H1 (cell line): ENCODE data around the gene COQ9. TPM values are rescaled to one million over a fixed set of nuclear protein-coding genes. Genes with fewer than 3 reads are reported as not detected.
A peak's percentile ranks its signal among the peaks of the same experiment; 100 is the strongest.

Source experiments
- CTCF ChIA-PET: fragments of 300-600 bp; sonication (Branson Sonifier 250); formaldehyde crosslinking; loops from one replicate; lab custom pipeline; 2021; ENCODE audit not compliant: partially characterized antibody; lab: Charles Lee
- POLR2A ChIA-PET: fragments of 300-600 bp; sonication (Branson Sonifier 250); formaldehyde crosslinking; loops from one replicate; lab custom pipeline; 2021; ENCODE audit warnings: inconsistent platforms; ENCODE audit not compliant: partially characterized antibody; lab: Charles Lee
- DNase-seq, 2 experiments: peaks; one replicate each; pipeline versions ENCODE4 v3.0.0 to v3.0.0-alpha.2; 2010 to 2022; ENCODE audit warnings: low spot score in 2 of 2, low read depth in 1 of 2, mixed read lengths in 1 of 2
- FAIRE-seq: peaks from 2 replicates; lab custom pipeline; 2011; peaks lifted over from hg19 to GRCh38; lab: Jason Lieb, UNC
- H2AFZ ChIP-seq: 2 replicates; pipeline ENCODE4 v1.8.1; 2012; ENCODE audit warnings: low read length, inconsistent platforms
- H2AK5ac ChIP-seq: 2 replicates; pipeline ENCODE4 v1.6.1; 2013; ENCODE audit warnings: low read depth, low read length
- H2BK120ac ChIP-seq: replicated peaks from 2 replicates; pipeline ENCODE3; 2013; ENCODE audit warnings: low read depth, low read length, inconsistent platforms
- H2BK12ac ChIP-seq: 2 replicates; pipeline ENCODE4 v1.6.1; 2013; ENCODE audit warnings: low read depth, low read length
- H2BK15ac ChIP-seq: 2 replicates; pipeline ENCODE4 v1.6.1; 2013; ENCODE audit warnings: low read length
- H2BK20ac ChIP-seq: 2 replicates; pipeline ENCODE4 v1.6.1; 2013; ENCODE audit warnings: low read length
- H2BK5ac ChIP-seq: 2 replicates; pipeline ENCODE4 v1.6.1; 2013; ENCODE audit warnings: low read depth, low read length
- H3K14ac ChIP-seq: 2 replicates; pipeline ENCODE4 v1.6.1; 2013; ENCODE audit warnings: inconsistent platforms; ENCODE audit not compliant: insufficient read length
- H3K18ac ChIP-seq: 2 replicates; pipeline ENCODE4 v1.6.1; 2013; ENCODE audit warnings: low read length; ENCODE audit errors: extremely low read depth
- H3K23ac ChIP-seq: 2 replicates; pipeline ENCODE4 v1.6.1; 2013; ENCODE audit warnings: inconsistent platforms; ENCODE audit not compliant: insufficient read length
- H3K23me2 ChIP-seq: 2 replicates; pipeline ENCODE4 v1.6.1; 2013; ENCODE audit warnings: low read depth, low read length
- H3K27ac ChIP-seq: 2 replicates; pipeline ENCODE4 v1.6.1; 2011; ENCODE audit warnings: low read depth, low read length, inconsistent platforms
- H3K27me3 ChIP-seq, 4 experiments: replicated peaks in 1 of 4; 1 replicate in 1 of 4; 2 replicates in 3 of 4; pipeline versions ENCODE4 v1.6.1 to v1.8.1; 2011 to 2013; ENCODE audit warnings: low read length in 3 of 4, mild to moderate bottlenecking in 3 of 4, inconsistent platforms in 2 of 4, mixed read lengths in 2 of 4, moderate library complexity in 1 of 4; ENCODE audit not compliant: control insufficient read depth in 3 of 4, insufficient read depth in 3 of 4; ENCODE audit errors: extremely low read depth in 1 of 4
- H3K36me3 ChIP-seq, 4 experiments: 2 replicates each; pipeline versions ENCODE4 v1.6.1 to v1.8.1; 2011 to 2013; ENCODE audit warnings: mild to moderate bottlenecking in 4 of 4, low read length in 3 of 4, moderate library complexity in 2 of 4, control low read depth in 1 of 4, inconsistent platforms in 1 of 4; ENCODE audit not compliant: insufficient read depth in 4 of 4, control insufficient read depth in 2 of 4
- H3K4ac ChIP-seq: replicated peaks from 2 replicates; pipeline ENCODE3; 2013; ENCODE audit warnings: low read length, low read depth, mixed read lengths, inconsistent platforms; ENCODE audit not compliant: insufficient read length
- H3K4me1 ChIP-seq, 4 experiments: replicated peaks in 1 of 4; 1 replicate in 1 of 4; 2 replicates in 3 of 4; pipeline versions ENCODE4 v1.6.1 to v1.8.1; 2011 to 2013; ENCODE audit warnings: low read length in 3 of 4, inconsistent platforms in 2 of 4, mixed read lengths in 1 of 4; ENCODE audit not compliant: insufficient read depth in 4 of 4, control insufficient read depth in 3 of 4
- H3K4me2 ChIP-seq, 2 experiments: 2 replicates each; pipeline versions ENCODE4 v1.6.1 to v1.8.1; 2011 to 2013; ENCODE audit warnings: low read depth in 2 of 2, low read length in 2 of 2, control low read depth in 1 of 2, inconsistent platforms in 1 of 2, mild to moderate bottlenecking in 1 of 2; ENCODE audit not compliant: insufficient read depth in 1 of 2
- H3K4me3 ChIP-seq, 4 experiments: fragments of 200-600, 300-600 bp in 1 of 4; sonication (generic), shearing (Covaris generic), sonication (Bioruptor Twin) in 1 of 4; 2 replicates each; pipeline versions ENCODE4 v1.5.1 to v1.8.1; 2011 to 2016; ENCODE audit warnings: low read length in 4 of 4, low read depth in 3 of 4, control low read depth in 2 of 4, inconsistent platforms in 2 of 4, mild to moderate bottlenecking in 2 of 4, mixed read lengths in 1 of 4, moderate library complexity in 1 of 4; ENCODE audit not compliant: insufficient read depth in 2 of 4; ENCODE audit errors: extremely low read depth in 1 of 4
- H3K56ac ChIP-seq: replicated peaks from 2 replicates; pipeline ENCODE3; 2013; ENCODE audit warnings: low read depth, mild to moderate bottlenecking, mixed read lengths, low read length, inconsistent platforms; ENCODE audit not compliant: insufficient read length
- H3K79me1 ChIP-seq: 2 replicates; pipeline ENCODE4 v1.6.1; 2013; ENCODE audit warnings: low read depth, low read length, control low read depth
- H3K79me2 ChIP-seq, 2 experiments: 2 replicates each; pipeline versions ENCODE4 v1.6.1 to v1.8.1; 2012 to 2013; ENCODE audit warnings: low read length in 2 of 2, mild to moderate bottlenecking in 2 of 2, inconsistent platforms in 1 of 2; ENCODE audit not compliant: insufficient read depth in 2 of 2, control insufficient read depth in 1 of 2
- H3K9ac ChIP-seq, 4 experiments: replicated peaks in 1 of 4; 1 replicate in 1 of 4; 2 replicates in 3 of 4; pipeline versions ENCODE4 v1.6.1 to v1.8.1; 2011 to 2013; ENCODE audit warnings: low read depth in 3 of 4, low read length in 3 of 4, control low read depth in 2 of 4, mild to moderate bottlenecking in 2 of 4, moderate library complexity in 2 of 4, inconsistent platforms in 1 of 4; ENCODE audit errors: extremely low read depth in 1 of 4
- H3K9me3 ChIP-seq, 2 experiments: 2 replicates each; pipeline versions ENCODE4 v1.6.1 to v1.8.1; 2012 to 2013; ENCODE audit warnings: mild to moderate bottlenecking in 2 of 2, moderate library complexity in 2 of 2, control low read depth in 1 of 2, inconsistent platforms in 1 of 2, low read depth in 1 of 2, low read length in 1 of 2, mixed read lengths in 1 of 2; ENCODE audit not compliant: insufficient read depth in 2 of 2
- H4K20me1 ChIP-seq, 2 experiments: replicated peaks in 1 of 2; 2 replicates each; pipeline versions ENCODE3 to v1.8.1; 2011 to 2013; ENCODE audit warnings: inconsistent platforms in 2 of 2, low read length in 2 of 2, mild to moderate bottlenecking in 1 of 2; ENCODE audit not compliant: insufficient read depth in 2 of 2, control insufficient read depth in 1 of 2
- H4K5ac ChIP-seq: 2 replicates; pipeline ENCODE4 v1.6.1; 2013; ENCODE audit warnings: low read length, low read depth, mixed read lengths, inconsistent platforms; ENCODE audit not compliant: insufficient read length
- H4K8ac ChIP-seq: 2 replicates; pipeline ENCODE4 v1.8.0; 2013; ENCODE audit warnings: mild to moderate bottlenecking, moderate library complexity, low read length, inconsistent platforms; ENCODE audit not compliant: insufficient read depth; ENCODE audit errors: extremely low read depth
- H4K91ac ChIP-seq: replicated peaks from 2 replicates; pipeline ENCODE3; 2013; ENCODE audit warnings: low read length, mixed read lengths, inconsistent platforms; ENCODE audit not compliant: insufficient read length
- CBX5 ChIP-seq: fragments of 300-800, 300-1000 bp; sonication (generic); IDR thresholded peaks from 2 replicates; pipeline ENCODE4 v1.7.1; 2016; ENCODE audit warnings: antibody characterized with exemption, low read length, low read depth
- HDAC2 ChIP-seq, 2 experiments: fragments of 300-600 bp in 1 of 2; sonication (generic) in 1 of 2; IDR thresholded peaks; 2 replicates each; pipeline ENCODE4 v1.6.1; 2011 to 2012; ENCODE audit warnings: low read depth in 2 of 2, low read length in 2 of 2, mild to moderate bottlenecking in 2 of 2, moderate library complexity in 2 of 2, borderline replicate concordance in 1 of 2, inconsistent platforms in 1 of 2
- KDM4A ChIP-seq: IDR thresholded peaks from one replicate; pipeline ENCODE4 v1.7.1; 2012; ENCODE audit warnings: low read depth, mild to moderate bottlenecking, moderate library complexity, low read length, inconsistent platforms; ENCODE audit not compliant: severe bottlenecking
- MAX ChIP-seq: IDR thresholded peaks from 2 replicates; pipeline ENCODE4 v1.6.1; 2012; ENCODE audit warnings: inconsistent platforms
- PHF8 ChIP-seq: fragments of 200-600 bp; sonication (generic); conservative IDR thresholded peaks from 2 replicates; pipeline ENCODE4 v1.7.1; 2012; ENCODE audit warnings: low read depth, mild to moderate bottlenecking, inconsistent platforms, low read length, moderate library complexity
- POLR2A ChIP-seq, 2 experiments: IDR thresholded peaks; 1 replicate in 1 of 2; 2 replicates in 1 of 2; pipeline ENCODE4 v1.6.1; 2011; ENCODE audit warnings: low read depth in 2 of 2, low read length in 2 of 2, mild to moderate bottlenecking in 2 of 2; ENCODE audit errors: control extremely low read depth in 1 of 2
- TEAD4 ChIP-seq: IDR thresholded peaks from 2 replicates; pipeline ENCODE4 v1.6.1; 2012; ENCODE audit warnings: low read depth, low read length, inconsistent platforms, mixed read lengths
- WGBS, 2 experiments: shearing (Covaris generic) in 1 of 2; methylation state at CpG; one replicate each; pipeline versions ENCODE4 v1.1.6 to v1.1.7; 2013 to 2015; ENCODE audit warnings: low lambda C conversion rate in 2 of 2, mixed read lengths in 2 of 2, inconsistent platforms in 1 of 2, low coverage in 1 of 2, missing lambda C conversion rate in 1 of 2; ENCODE audit not compliant: insufficient replicate concordance in 2 of 2, insufficient coverage in 1 of 2, insufficient read length in 1 of 2; ENCODE audit errors: extremely low coverage in 1 of 2, missing lambda C conversion rate in 1 of 2; 5-methylcytosine and 5-hydroxymethylcytosine counted together
- polyA plus RNA-seq, 7 experiments: library from polyadenylated mRNA; depleted of rRNA in 3 of 7; stranded (reverse) in 5 of 7; unstranded in 2 of 7; fragments of >200 nt in 5 of 7; fragments of 200-250 nt in 2 of 7; gene quantifications; 1 replicate in 5 of 7; 2 replicates in 1 of 7; 4 replicates in 1 of 7; pipeline versions ENCODE4 v1.2.1 to v1.2.3, GENCODE V29; 2011 to 2013; ENCODE audit warnings: missing spikeins in 2 of 7, mixed read lengths in 2 of 7
- total RNA-seq: library from RNA; stranded (reverse); fragmentation: NEBNext Ultra II Directional; extraction: Animal tissue kit (Norgen Biotek cat#: 25700); gene quantifications from 2 replicates; pipeline ENCODE4 v1.2.1, GENCODE V29; 2021
- TF ChIP-seq, protein P1 (sequence below): IDR thresholded peaks from 2 replicates; pipeline ENCODE4 v1.6.1; 2012; ENCODE audit warnings: inconsistent platforms

Gene COQ9
- total and polyA plus RNA-seq, 2 of the 8 experiments (the other 6 are each of a cell fraction or from before 2014, with no cell fraction given), result 33.3 to 60.3 TPM

- no peak overlapping the region for H2AFZ ChIP-seq
- H3K79me2 ChIP-seq, result no peaks in the 10 kb centered on the region
- peaks cover 3% of the 10 kb centered on the region in 2 experiments for H4K20me1 ChIP-seq
- H2BK5ac ChIP-seq, result 0 out of 2 replicates have a peak overlapping the region, but pooled peaks have one; percentile 10
- no peak overlapping the region for H3K18ac ChIP-seq
- 0 out of 2 replicates have a peak overlapping the region, but pooled peaks have one; percentile 29 for H4K8ac ChIP-seq
- 0 out of 2 replicates have a peak, but pooled peaks cover 3% of the 10 kb centered on the region for H3K79me1 ChIP-seq
- 91% methylated on average over 12 of the region's 14 CpGs; no CpG with 5 or more reads in 1 of the 2 experiments for WGBS, 2 experiments
- H3K4me3 ChIP-seq, result no peak overlapping the region
- 0 out of 2 replicates have a peak overlapping the region, but pooled peaks have one; percentile 0 for H2BK15ac ChIP-seq
- peaks cover 10 to 54% (median 43%) of the 10 kb centered on the region in 4 experiments for H3K4me1 ChIP-seq
- peak overlapping the region; percentile 17 for H4K91ac ChIP-seq
- H3K27me3 ChIP-seq, result no peaks in the 10 kb centered on the region; a peak in 1 of 7 replicates
- no peak overlapping the region for H3K4ac ChIP-seq
- H3K56ac ChIP-seq, result no peak overlapping the region
- H2BK120ac ChIP-seq, result no peak overlapping the region
- no peak overlapping the region for H3K14ac ChIP-seq
- H3K4me2 ChIP-seq, result peak overlapping the region in 1 of 2 experiments; percentile 15; a peak in 1 of 4 replicates
- no peak overlapping the region; the same call in 1 of the 2 replicates for H2BK20ac ChIP-seq
- no peak overlapping the region for H3K9ac ChIP-seq
- no peak overlapping the region for H3K23ac ChIP-seq
- H4K5ac ChIP-seq, result no peak overlapping the region
- FAIRE-seq (no peak), DNase-seq (no peak)
- no peaks in the 10 kb centered on the region; the same call in 1 of the 2 replicates for H3K23me2 ChIP-seq
- H3K27ac ChIP-seq, result no peak overlapping the region; the same call in 1 of the 2 replicates
- ChIA-PET CTCF (interaction anchor here (0.6 to 15.0 kb wide), 7 partner anchors 12 to 172 kb away, joined by 3 to 210 read pairs (median 4); partner anchors contain the start of gene POLR2C), POLR2A (interaction anchor here (0.9 to 10.3 kb wide), 9 partner anchors 8 to 61 kb away, joined by 3 to 67 read pairs (median 5); partner anchors contain the start of genes DOK4 and POLR2C)
- peaks cover 16 to 44% (median 31%) of the 10 kb centered on the region in 4 experiments for H3K36me3 ChIP-seq
- peak overlapping the region; percentile 88; the same call in 1 of the 2 replicates for H2BK12ac ChIP-seq
- no peak overlapping the region for H2AK5ac ChIP-seq
- H3K9me3 ChIP-seq, result no peaks in the 10 kb centered on the region
- TF ChIP-seq, protein P1, sequence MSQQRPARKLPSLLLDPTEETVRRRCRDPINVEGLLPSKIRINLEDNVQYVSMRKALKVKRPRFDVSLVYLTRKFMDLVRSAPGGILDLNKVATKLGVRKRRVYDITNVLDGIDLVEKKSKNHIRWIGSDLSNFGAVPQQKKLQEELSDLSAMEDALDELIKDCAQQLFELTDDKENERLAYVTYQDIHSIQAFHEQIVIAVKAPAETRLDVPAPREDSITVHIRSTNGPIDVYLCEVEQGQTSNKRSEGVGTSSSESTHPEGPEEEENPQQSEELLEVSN, result no peak
- TF ChIP-seq TEAD4 (no peak), KDM4A (no peak), POLR2A (IDR thresholded peaks at IDR 0.05; ENCODE audit: control extremely low read depth in 1 of 2, low read depth in 2 of 2, low read length in 2 of 2) (no peak), CBX5 (no peak), HDAC2 (IDR thresholded peaks at IDR 0.05; ENCODE audit: borderline replicate concordance in 1 of 2, low read depth in 2 of 2, low read length in 2 of 2) (no peak), MAX (no peak), PHF8 (no peak)
Measured at GRCh38 chr16:57473176-57473840, 26.0 kb downstream of the COQ9 start.
